PFSK-1 (cell line): Measurements from ENCODE around the gene NKAIN2.

Experiments used
- FOXP2 ChIP-seq: optimal IDR thresholded peaks from 2 replicates; pipeline ENCODE3; 2011; ENCODE audit warnings: borderline replicate concordance, control low read depth, inconsistent platforms; ENCODE audit not compliant: insufficient read depth; ENCODE audit errors: extremely low read length, extremely low read depth
- POLR2AphosphoS5 ChIP-seq: IDR thresholded peaks from 2 replicates; pipeline ENCODE4 v1.6.1; 2012; ENCODE audit warnings: low read depth, mild to moderate bottlenecking, control low read depth, low read length, moderate library complexity
- SIN3A ChIP-seq: IDR thresholded peaks from 2 replicates; pipeline ENCODE4 v1.6.1; 2012; ENCODE audit warnings: mild to moderate bottlenecking, low read length, moderate library complexity, borderline replicate concordance; ENCODE audit not compliant: insufficient read depth
- TAF1 ChIP-seq: IDR thresholded peaks from 2 replicates; pipeline ENCODE4 v1.6.1; 2012; ENCODE audit warnings: low read length, control low read depth, borderline replicate concordance; ENCODE audit not compliant: insufficient read depth
- TF ChIP-seq, protein P1 (sequence below), 2 experiments: IDR thresholded peaks; 2 replicates each; pipeline versions ENCODE4 v1.6.1 to v1.8.0; 2011 to 2012; ENCODE audit warnings: low read depth in 2 of 2, low read length in 2 of 2, control low read depth in 1 of 2, inconsistent platforms in 1 of 2, mild to moderate bottlenecking in 1 of 2, moderate library complexity in 1 of 2; ENCODE audit not compliant: insufficient read depth in 1 of 2

The NKAIN2 gene

DNA sequence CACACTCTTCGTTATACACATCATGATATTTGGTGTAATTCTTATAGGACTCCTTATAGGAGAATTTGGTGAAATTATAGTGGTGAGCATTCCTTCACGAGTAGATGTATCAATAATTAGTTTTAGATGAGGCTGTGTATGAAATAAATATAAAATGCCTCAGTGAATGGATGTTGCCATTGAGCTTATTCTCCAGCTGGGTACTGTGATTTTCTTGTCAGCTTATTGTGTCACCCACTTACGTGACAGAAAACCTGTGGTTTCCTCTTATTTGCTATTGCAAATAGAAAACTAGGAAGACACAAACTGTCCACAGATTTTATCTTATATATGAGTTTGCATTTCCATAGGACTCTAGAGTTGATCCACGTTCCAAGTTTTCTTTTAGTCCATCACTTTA is 718.7 kb downstream of the NKAIN2 start:
- TF ChIP-seq POLR2AphosphoS5 (no peak), FOXP2 (no peak), SIN3A (no peak), TAF1 (no peak)
- TF ChIP-seq, protein P1, sequence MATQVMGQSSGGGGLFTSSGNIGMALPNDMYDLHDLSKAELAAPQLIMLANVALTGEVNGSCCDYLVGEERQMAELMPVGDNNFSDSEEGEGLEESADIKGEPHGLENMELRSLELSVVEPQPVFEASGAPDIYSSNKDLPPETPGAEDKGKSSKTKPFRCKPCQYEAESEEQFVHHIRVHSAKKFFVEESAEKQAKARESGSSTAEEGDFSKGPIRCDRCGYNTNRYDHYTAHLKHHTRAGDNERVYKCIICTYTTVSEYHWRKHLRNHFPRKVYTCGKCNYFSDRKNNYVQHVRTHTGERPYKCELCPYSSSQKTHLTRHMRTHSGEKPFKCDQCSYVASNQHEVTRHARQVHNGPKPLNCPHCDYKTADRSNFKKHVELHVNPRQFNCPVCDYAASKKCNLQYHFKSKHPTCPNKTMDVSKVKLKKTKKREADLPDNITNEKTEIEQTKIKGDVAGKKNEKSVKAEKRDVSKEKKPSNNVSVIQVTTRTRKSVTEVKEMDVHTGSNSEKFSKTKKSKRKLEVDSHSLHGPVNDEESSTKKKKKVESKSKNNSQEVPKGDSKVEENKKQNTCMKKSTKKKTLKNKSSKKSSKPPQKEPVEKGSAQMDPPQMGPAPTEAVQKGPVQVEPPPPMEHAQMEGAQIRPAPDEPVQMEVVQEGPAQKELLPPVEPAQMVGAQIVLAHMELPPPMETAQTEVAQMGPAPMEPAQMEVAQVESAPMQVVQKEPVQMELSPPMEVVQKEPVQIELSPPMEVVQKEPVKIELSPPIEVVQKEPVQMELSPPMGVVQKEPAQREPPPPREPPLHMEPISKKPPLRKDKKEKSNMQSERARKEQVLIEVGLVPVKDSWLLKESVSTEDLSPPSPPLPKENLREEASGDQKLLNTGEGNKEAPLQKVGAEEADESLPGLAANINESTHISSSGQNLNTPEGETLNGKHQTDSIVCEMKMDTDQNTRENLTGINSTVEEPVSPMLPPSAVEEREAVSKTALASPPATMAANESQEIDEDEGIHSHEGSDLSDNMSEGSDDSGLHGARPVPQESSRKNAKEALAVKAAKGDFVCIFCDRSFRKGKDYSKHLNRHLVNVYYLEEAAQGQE (IDR thresholded peaks at IDR 0.05; ENCODE audit: insufficient read depth in 1 of 2, low read depth in 2 of 2, low read length in 2 of 2), result no peak

DNA sequence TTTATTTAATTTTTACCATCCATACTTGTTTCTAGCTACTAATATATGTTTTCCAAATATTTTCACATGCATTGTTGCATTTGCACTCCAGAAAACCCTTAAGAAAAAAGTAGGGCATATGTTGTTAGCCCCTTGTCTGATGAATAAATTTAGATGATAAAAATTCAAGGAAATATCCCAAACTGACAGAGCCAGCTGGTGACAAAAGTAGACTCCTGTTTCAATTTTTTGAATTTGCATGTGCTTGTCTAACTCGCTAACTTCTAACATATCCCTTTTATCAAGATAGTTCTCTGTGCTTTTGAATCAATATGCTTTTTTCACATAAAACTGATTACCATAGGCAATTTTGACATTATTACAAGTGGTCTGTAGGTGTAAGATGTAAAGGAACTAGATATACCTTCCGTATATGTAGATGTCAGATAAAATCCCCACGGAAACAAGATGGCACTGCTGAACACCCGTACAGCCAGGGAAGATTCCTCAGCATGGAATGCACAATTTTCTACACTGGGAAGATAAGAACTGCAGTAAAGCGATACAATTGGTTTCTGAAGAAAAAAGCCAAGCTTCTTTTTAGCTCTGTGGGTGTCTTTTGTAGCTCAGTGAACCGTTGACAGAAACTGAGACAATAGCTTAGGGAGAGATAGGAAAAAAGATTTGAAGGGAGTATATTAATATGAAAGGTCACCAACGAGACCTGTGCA is 721.0 kb downstream of the NKAIN2 start:
- TF ChIP-seq, protein P1 (IDR thresholded peaks at IDR 0.05; ENCODE audit: insufficient read depth in 1 of 2, low read depth in 2 of 2, low read length in 2 of 2), result no peak
- TF ChIP-seq POLR2AphosphoS5 (no peak), FOXP2 (no peak), SIN3A (no peak), TAF1 (no peak)

DNA sequence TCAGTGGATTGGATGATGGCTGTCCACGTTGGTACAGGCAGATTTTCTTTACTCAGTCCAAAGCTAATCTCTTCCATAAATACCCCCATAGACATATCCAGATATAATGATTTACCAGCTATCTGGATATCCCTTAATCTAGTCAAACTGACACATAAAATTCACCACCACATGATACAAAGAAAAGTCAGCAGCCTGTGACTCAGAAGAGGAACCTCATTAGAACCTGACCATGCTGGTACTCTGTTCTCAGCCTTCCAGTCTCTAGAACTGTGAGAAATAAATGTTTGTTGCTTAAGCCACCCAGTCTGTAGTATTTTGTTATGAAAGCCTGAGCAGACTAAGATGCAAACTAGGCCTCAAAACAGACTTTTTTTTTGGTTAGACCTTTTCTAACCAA is 727.3 kb downstream of the NKAIN2 start:
- no peak for TF ChIP-seq SIN3A
- no peak for TF ChIP-seq TAF1
- no peak for TF ChIP-seq FOXP2
- TF ChIP-seq, protein P1 (IDR thresholded peaks at IDR 0.05; ENCODE audit: insufficient read depth in 1 of 2, low read depth in 2 of 2, low read length in 2 of 2), result no peak
- TF ChIP-seq POLR2AphosphoS5, result no peak

DNA sequence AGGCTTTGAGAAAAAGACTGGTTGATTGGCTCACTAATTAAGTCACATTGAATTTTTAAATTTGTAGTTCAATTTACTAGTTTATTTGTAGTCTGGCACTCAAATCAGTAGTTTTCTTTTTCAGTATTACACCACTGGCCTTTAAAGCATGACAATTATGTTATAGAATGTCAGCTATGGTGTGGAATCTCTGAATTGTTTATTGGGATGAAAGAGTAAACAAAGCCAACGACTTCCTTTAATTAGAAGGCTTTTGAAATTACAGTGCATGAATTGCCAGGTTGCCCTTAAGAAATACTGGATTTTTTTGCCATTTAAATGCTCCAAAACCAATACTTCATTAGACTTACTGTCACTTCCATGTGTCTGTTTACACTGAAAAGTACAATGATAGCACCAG is 731.6 kb downstream of the NKAIN2 start:
- TF ChIP-seq TAF1, result no peak
- TF ChIP-seq, protein P1 (IDR thresholded peaks at IDR 0.05; ENCODE audit: insufficient read depth in 1 of 2, low read depth in 2 of 2, low read length in 2 of 2), result no peak
- TF ChIP-seq SIN3A, result no peak
- no peak for TF ChIP-seq FOXP2
- TF ChIP-seq POLR2AphosphoS5, result no peak
